Activated naive CD4-positive, alpha-beta T cell treated with anti-CD3 and anti-CD28 coated beads, Interleukin-2, amount 50 U/mL, for 72 hours (primary cell): ENCODE results near the gene RAMP3. TPM values are rescaled to one million over a fixed set of nuclear protein-coding genes. Genes with fewer than 3 reads are reported as not detected.

ENCODE experiments used
- ATAC-seq, 2 donors: fragments of 150-1000 bp; cut with Tn5 transposase; 2 replicates each; pipeline ENCODE4 v1.10.0; 2021; ENCODE audit warnings: mild to moderate bottlenecking in 2 of 2, moderate library complexity in 2 of 2
- DNase-seq, 2 donors: peaks; one replicate each; pipeline ENCODE4 v3.0.0; 2021 to 2022; ENCODE audit warnings: low spot score in 2 of 2
- H3K27ac Mint-ChIP-seq, 2 donors: one replicate each; pipeline ENCODE4 v1.8.0; 2022; ENCODE audit warnings: mild to moderate bottlenecking in 2 of 2, mixed read lengths in 2 of 2
- H3K36me3 Mint-ChIP-seq, 2 donors: one replicate each; pipeline ENCODE4 v1.8.0; 2022; ENCODE audit warnings: mixed read lengths in 2 of 2
- H3K9me3 Mint-ChIP-seq, 2 donors: one replicate each; pipeline ENCODE4 v1.8.0; 2022; ENCODE audit warnings: mixed read lengths in 2 of 2
- total RNA-seq, 2 donors: library from RNA; stranded (reverse); gene quantifications; one replicate each; pipeline ENCODE4 v1.2.3, GENCODE V29; 2022

The RAMP3 gene
- total RNA-seq, 2 donors from 2014 or later: 0.50 TPM; not detected in 1

DNA sequence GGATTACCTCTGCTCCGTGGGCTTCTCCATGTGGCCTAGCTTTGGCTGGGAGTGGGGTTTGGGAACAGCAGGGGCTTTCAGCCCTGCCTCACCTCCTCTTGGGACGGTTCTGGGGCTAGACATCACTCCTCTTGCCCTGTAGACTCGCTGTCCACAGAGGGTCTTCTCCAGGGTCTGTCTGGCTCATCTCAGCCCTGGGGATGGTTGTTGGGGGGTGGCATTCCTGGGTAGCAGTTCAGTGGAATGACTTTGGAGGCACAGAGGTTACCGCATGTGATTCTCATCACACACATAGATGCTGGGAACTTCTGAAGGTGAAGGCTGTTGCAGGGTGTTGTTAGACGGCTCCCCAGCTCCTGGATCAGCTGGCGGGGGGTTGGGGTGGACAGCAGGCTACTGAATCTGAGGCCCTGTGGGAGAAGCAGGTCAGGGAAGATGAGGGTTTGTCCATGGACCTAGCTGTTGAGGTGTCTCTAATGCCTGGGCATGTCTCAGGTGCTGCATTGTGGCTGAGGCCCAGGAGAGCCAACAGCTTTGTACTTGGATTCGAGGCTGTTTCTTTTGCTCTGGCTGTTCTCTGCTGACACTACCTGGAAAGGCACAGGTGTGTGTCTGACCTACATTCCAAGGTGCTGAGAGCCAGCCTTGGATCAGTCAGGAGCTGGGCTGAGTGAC, 23.8 kb downstream of the RAMP3 start:
- peak overlapping the region; percentile 20 to 78 for H3K27ac Mint-ChIP-seq
- DNase-seq: peak in 1 of 2 donors; percentile 47
- no peak for ATAC-seq

DNA sequence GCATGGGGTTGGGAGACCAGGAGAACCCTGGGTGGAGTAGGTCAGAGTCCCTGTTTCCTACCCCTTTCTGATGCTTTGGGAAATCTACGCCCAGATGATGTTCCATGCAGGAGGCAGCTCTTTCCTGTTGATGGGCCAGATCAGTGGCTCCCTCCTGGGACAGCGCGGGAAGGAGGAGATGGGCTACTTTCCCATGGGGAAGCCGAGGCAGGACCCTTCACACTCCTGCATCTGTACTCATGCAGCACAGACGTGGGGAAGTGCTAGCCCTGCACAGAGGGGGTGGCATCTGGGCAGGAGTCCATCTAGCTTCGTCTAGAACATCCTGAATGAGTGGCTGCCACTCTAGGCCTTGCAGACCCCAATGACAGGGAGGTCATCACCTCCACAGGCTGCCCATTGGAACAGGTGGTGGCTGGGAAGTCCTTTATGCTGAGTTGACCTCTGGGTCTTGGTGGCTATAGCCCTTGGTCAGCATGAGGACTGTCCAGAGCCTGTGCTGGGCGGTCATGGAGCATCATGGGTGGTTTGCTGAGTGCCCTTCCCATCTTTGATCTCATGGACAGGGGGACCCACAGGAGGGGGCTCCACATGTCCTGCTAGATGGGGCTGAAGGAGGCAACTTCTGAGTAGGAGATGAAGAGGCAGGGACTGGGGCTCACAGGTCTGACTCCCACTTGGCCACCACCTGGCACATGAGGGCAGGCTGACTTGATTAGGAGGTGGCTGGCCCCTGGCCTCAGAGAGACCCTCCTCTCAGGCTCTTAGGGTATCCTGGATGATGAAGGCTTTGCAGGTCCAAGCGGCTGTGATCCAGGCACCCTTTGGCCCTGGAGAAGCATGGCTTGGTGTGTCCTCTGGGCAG, 24.6 kb downstream of the RAMP3 start:
- Mint-ChIP-seq H3K27ac (peak overlapping the region in 1 of 2 donors; percentile 78), H3K36me3 (no peaks in the 10 kb centered on the region), H3K9me3 (no peaks in the 10 kb centered on the region)
- peak in 1 of 2 donors; percentile 52 for DNase-seq
- no peak for ATAC-seq

More for the DNA sequence above, 23.8 kb downstream of the RAMP3 start:
- Mint-ChIP-seq H3K9me3 (no peaks in the 10 kb centered on the region), H3K36me3 (no peaks in the 10 kb centered on the region)

DNA sequence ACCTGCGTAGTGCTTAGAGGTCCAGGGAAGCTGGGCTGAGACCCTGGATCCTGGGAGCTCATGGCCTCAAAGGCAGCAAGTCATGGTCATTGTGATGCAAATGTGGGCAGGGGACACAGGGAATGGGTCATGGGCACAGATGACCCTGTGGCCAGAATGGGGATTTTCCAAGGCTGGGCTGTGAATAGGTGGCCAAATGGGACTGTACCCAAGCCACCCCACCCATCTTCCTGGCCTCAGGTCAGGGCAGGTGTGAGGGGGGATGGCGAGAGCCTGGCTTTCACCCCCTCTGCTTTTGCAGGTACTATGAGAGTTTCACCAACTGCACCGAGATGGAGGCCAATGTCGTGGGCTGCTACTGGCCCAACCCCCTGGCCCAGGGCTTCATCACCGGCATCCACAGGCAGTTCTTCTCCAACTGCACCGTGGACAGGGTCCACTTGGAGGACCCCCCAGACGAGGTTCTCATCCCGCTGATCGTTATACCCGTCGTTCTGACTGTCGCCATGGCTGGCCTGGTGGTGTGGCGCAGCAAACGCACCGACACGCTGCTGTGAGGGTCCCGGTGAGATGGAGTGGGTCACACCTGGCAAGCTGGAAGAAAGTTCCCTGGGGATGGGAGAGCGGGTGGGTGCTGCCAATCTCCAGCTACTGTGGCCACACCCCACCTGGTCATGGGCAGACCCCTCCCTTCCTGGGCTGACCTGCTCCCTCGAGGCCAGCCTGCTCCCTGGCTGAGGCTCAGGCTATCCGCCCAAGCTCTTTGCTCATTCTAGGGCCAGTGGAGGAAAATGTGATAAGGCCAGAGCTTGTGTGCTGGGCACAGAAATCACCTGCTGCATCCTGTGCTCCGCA, 25.5 kb downstream of the RAMP3 start:
- no peaks in the 10 kb centered on the region for H3K9me3 Mint-ChIP-seq
- no peak overlapping the region for H3K27ac Mint-ChIP-seq
- ATAC-seq (no peak), DNase-seq (no peak)
- no peaks in the 10 kb centered on the region for H3K36me3 Mint-ChIP-seq

DNA sequence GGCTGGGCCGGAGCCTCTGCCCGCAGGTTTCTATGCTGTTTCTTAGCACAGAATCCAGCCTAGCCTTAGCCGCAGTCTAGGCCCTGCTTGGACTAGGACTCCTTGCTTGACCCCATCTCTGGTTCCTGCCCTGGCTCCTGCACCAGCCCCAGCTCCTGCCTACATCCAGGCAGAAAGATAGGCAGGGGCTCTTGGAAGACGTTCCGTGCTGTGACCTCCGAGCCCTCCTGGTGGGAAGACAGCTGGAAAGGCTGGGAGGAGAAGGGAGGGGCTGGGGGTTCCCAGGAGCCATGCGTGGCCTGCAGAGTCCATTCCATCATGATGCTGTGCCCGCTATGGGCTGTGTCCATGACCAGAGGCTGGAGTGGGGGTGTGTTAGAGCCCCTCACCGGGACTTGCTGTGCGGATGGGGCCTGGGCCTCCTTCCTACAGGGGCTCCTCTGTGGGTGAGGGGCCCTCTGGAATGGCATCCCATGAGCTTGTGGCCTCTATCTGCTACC, 26.2 kb downstream of the RAMP3 start:
- H3K27ac Mint-ChIP-seq: no peak overlapping the region

DNA sequence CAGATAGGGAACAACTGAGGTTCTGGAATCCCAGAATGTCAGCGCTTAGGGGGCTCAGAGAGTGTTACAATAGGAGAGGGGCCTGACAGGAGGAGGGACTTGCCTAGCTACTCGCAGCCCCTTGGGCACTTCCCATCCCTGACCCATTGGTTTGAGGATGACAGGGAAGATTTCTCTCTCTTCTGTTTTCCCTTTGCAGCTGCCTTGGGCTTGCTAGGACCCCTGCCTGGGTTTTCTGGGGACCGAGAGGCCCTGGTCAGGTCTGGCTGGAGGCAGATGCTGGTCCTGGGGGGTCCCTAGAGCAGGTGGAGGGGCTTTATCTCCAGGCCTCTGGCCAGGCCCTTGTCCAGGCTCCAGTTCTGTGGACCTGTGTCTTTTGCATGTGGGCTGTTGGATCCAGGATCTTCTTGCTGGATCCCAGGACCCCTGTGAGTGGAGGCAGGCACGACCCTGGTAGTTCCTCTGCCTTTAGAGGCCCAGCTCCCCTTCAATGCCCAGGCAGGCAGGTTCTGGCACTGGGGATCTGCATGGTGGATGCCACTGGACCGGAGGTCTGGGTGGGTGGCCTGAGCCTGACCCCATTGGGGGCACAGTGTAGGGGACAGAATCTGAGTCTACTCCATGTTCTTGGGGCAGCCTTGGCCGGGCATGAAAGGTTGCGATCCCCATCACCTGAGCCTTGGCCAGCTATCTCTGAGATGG, 26.9 kb downstream of the RAMP3 start:
- no peaks in the 10 kb centered on the region for H3K36me3 Mint-ChIP-seq
- ATAC-seq (no peak), DNase-seq (no peak)
- no peaks in the 10 kb centered on the region for H3K9me3 Mint-ChIP-seq
- no peak overlapping the region for H3K27ac Mint-ChIP-seq

More for the DNA sequence above, 26.2 kb downstream of the RAMP3 start:
- DNase-seq (no peak), ATAC-seq (no peak)
- Mint-ChIP-seq H3K9me3 (no peaks in the 10 kb centered on the region), H3K36me3 (no peaks in the 10 kb centered on the region)

DNA sequence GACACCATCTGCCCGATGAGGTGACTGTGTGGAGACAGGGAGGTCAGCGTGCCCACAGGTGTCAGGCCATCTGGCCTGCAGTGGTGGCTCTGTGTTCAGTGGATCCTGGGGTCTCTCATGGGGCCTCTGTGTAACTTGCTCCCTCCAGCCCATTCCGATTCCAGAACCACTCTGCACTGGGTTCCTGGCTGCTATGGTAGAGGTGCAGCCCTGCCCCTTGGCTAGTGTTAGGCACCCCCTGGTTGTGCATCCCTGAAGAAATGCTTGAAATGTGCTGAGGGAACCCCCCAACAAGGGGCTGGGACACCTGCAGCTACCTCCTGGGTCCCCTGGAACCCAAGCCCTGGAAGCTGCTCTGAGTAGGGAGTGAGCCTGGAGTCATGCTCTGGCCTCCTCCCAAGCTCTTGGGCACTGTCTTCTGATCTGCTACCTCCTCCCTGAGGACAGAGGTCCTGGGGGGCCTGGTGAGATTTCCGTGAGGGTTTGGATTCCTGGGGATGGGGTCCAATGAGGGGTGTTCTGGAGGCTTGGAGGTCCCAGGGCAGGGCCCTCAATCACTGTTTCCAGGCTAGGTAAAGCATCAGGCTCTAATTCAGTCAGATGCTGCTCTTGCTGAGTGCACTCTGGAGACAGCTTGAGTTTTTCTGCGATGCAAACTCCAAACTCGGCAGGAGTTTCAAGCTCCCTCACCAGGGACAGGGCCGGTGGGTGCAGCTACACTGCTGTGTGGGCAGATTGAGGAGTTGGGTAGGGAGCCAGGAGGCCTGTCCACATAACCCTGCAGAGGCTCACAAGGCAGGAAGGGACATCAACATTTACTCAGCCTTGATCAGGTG, 27.7 kb downstream of the RAMP3 start:
- ATAC-seq: no peak
- DNase-seq: no peak
- no peak overlapping the region for H3K27ac Mint-ChIP-seq
- H3K36me3 Mint-ChIP-seq: no peaks in the 10 kb centered on the region
- no peaks in the 10 kb centered on the region for H3K9me3 Mint-ChIP-seq

DNA sequence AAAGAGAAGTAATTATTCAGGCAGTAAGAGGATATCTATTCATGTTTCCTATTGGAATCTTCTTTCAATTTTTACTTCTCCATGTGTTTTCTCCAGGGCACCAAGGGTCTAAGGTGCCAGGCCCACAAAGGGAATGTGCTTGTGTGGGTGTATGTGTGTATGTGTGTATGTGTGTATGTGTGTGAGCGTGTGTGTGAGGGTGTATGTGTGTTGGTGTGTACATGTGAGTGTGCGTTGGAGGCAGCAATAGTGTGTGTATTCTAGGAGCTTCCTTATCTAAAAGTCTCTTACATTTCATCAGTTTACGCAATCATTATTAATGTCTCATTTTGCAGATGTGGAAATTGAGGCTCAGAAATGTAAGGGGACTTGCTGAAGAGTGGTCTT, 28.3 kb downstream of the RAMP3 start:
- Mint-ChIP-seq H3K36me3 (no peaks in the 10 kb centered on the region), H3K9me3 (no peaks in the 10 kb centered on the region), H3K27ac (peak overlapping the region in 1 of 2 donors; percentile 46)
- DNase-seq: no peak
- ATAC-seq: no peak

DNA sequence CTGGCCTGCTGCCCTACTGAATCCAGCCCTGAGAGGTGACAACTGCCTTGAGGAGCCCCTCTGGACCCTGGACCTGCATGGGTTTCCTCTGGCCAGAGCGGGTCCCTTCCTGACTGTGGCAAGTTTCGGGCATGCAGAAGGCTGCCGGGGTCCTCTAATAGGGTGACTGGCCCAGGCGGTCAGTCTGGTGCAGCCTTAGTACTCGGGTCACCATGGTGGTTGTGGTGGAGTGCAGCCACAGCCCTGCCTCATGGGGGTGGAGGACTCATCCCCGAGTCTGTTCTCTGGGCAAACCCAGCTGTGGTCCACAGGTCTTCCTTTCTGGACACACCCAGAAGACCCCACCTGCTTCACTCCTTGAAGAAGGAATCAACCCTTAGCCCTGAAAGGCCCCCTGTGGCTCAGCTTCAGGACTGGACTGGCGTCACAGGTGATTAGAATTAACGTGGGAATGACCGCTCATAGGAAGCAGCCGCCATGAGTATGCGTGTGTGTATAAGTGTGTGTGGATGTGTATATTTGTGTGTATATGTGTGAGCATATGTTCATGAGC, 28.7 kb downstream of the RAMP3 start:
- Mint-ChIP-seq H3K36me3 (no peaks in the 10 kb centered on the region), H3K9me3 (no peaks in the 10 kb centered on the region), H3K27ac (no peak overlapping the region)
- DNase-seq (no peak), ATAC-seq (no peak)

DNA sequence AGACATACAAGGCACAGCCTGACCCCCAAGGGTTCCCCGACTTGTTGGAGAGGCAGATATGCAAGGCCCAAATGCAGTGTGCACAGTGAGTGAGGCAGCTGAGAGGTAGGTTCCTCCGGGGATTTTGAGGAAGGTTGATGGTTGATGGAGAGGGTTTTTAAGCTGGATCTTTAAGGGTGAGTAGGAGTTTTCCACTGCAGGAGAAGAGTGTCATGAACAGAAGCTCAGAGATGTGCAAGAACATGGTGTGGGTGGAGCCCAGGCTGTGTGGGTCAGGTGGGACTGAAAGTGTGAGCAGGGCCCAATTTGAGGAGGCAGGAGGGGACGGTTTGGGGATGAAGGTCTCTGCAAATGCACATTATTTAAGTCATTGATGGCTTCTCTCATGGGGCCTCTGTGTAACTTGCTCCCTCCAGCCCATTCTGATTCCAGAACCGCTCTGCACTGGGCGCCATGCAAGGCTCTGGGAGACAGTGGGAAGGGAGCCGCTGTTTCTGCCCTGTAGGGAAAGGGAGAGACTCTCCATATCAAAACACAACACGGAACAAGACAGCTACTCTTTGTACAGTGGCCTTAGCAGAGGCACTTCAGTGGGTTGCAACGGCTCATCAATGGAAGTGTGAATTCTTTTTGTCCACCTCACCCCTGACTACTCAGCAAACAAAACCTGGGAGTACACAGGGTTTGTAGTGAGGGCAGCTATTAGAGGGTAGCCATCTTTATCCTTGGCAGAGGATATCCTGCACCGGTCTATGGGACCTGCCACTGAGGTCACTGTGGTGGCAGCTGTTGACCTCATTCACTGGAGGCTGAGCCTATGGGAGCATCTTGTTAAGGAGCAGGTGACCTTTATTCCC, 29.7 kb downstream of the RAMP3 start:
- DNase-seq (no peak), ATAC-seq (no peak)
- peaks cover 0 to 2% of the 10 kb centered on the region in 2 donors for H3K36me3 Mint-ChIP-seq
- peaks cover under 1 to 1% of the 10 kb centered on the region in 2 donors for H3K9me3 Mint-ChIP-seq
- H3K27ac Mint-ChIP-seq: no peak overlapping the region

DNA sequence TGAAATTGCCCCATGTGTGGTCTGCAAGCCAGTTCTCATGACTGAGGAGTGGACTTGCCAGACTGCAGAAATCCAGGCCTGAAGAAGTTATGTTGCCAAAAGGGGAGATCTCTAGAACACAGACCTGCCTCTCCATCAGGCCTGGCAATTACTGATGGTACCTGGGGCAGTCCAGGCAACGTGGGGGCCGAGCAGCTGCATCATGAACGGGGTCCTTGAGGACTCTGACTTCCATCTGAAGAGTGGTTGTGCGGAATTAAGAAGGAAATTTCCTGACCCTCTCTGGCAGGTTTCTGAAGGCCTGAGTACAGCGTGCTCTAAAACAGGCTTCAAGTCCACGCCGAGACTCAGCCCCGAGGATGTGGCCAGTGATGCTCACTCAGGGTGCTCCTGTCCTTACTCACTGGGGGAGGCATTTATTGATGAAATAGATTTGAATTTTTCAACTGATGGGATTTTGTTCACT, 30.4 kb downstream of the RAMP3 start:
- ATAC-seq: no peak
- no peak overlapping the region for H3K27ac Mint-ChIP-seq

DNA sequence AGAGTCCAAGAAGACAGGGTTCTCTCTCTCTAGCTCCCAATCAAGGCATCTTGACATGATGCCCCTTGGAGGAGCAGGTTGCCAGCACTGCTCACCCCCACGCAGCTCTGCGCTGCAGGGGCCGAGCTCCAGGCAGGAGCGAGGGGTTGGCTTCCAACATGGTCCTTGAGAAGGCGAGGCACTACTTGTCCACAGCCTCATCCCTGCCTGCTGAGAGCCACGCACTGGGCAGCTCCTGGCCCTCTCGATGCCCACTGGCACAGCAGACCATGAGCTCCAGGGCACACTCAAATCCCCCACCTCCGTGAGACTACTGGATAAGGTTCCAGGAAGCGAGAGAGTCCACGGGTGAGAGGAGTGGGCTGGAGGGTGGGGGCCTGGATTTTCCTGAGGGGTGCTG, 31.1 kb downstream of the RAMP3 start:
- DNase-seq (no peak), ATAC-seq (no peak)
- Mint-ChIP-seq H3K36me3 (peaks cover 0 to 9% of the 10 kb centered on the region in 2 donors), H3K27ac (no peak overlapping the region), H3K9me3 (peaks cover 4 to 7% of the 10 kb centered on the region in 2 donors)

More for the DNA sequence above, 30.4 kb downstream of the RAMP3 start:
- Mint-ChIP-seq H3K36me3 (peaks cover 0 to 9% of the 10 kb centered on the region in 2 donors), H3K9me3 (peaks cover 4 to 7% of the 10 kb centered on the region in 2 donors)
- no peak for DNase-seq

DNA sequence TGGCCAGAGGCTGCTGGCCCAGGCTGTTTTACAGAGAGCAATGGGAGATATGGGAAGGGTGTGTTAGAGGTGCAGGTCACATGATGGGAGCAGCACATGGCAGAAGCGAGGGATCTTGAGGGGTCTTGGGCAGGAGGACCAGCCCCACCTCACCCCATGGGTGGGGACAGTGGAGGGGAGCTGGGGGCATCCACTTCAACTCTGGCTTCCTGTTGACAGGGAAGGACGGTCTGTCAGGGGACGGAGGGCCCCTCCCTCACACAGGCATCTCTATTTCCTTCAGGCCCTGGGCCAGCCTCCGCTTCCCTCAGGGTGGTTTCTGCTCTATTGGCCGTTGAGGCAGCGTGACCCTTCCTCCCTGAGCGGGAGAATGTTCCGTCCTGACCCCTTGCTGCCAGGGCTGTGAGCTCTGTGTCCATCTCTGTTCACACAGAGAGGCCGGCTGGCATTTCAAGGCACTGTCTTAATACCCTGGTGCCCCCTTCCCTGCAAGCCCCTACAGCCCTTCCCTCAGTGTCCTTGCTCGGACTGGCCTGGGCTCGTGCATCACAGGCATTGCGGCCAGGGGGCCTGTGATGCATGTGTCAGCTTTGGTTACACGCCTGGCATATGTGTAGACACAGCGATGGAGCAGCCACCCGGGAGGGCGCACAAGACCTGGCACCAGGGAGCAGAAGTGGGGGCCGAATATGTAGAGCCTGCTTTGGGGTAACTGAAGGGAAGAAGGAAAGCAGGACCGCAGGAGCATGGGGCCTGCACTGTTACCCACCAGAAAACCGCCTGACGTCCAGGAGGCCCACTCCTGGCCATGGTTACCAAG, 31.8 kb downstream of the RAMP3 start:
- Mint-ChIP-seq H3K36me3 (peaks cover 0 to 9% of the 10 kb centered on the region in 2 donors), H3K27ac (peak overlapping the region in 1 of 2 donors; percentile 72), H3K9me3 (peaks cover 4 to 7% of the 10 kb centered on the region in 2 donors)
- DNase-seq (no peak), ATAC-seq (no peak)

DNA sequence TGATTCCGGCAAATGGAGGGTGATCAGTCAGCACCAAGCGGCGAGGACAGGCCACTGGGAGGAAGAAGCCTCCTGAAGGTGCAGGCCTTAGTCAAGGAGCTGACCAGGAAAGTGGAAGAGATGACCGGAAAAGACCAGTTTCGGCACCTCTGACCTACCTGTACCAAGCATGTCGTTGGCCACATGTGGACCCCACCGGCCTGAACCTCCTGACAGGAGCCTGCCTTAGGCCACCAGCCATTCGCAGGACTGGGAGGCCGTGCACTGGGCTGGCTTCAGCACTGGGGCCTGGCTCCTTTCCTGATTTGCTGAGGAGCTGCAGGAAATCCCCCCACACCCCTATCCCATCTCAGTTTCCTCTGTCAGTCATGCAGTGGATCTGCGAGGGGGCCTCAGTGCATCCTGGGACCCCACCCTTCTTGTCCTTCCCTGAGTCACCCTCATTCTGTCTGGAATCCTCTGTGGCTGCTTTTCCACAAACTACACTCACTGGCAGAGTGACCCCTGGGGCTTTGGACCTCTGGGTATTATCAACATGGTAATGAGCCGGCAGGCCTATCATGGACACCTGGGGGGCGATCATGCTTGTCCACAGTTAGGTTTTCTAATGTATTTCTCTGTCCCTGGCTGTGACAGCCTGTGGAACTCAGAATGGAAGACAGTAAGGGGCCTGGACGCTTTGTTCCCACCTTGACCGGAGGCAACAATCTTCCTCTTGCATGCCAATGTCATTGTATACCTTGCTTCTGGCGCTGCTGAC, 33.0 kb downstream of the RAMP3 start:
- ATAC-seq: no peak

More for the DNA sequence above, 33.0 kb downstream of the RAMP3 start:
- Mint-ChIP-seq H3K36me3 (peaks cover 0 to 9% of the 10 kb centered on the region in 2 donors), H3K27ac (no peak overlapping the region), H3K9me3 (peaks cover 4 to 7% of the 10 kb centered on the region in 2 donors)
- no peak for DNase-seq
